SU-DHL-6 (cell line): ENCODE results near the gene IP6K2.

Experiments
- H2AFZ ChIP-seq: fragments of 200-600 bp; sonication (generic); 2 replicates; pipeline ENCODE4 v1.6.1; 2014; ENCODE audit warnings: low read depth, mild to moderate bottlenecking, moderate library complexity, mixed read lengths, antibody characterized with exemption, low read length; ENCODE audit not compliant: severe bottlenecking
- H3F3A ChIP-seq: fragments of 200-600 bp; shearing (Covaris generic); 2 replicates; pipeline ENCODE4 v1.6.0; 2016; ENCODE audit warnings: antibody characterized with exemption, mild to moderate bottlenecking; ENCODE audit not compliant: insufficient read depth
- H3K27ac ChIP-seq: fragments of 200-600 bp; sonication (generic); 2 replicates; pipeline ENCODE4 v1.5.1; 2016; ENCODE audit warnings: low read depth, mild to moderate bottlenecking, low read length, moderate library complexity, mixed read lengths
- H3K27me3 ChIP-seq: fragments of 200-600 bp; sonication (generic), shearing (Covaris generic); 2 replicates; pipeline ENCODE4 v1.6.0; 2014; ENCODE audit warnings: mild to moderate bottlenecking, low read length
- H3K36me3 ChIP-seq: fragments of 200-600 bp; sonication (generic); 2 replicates; pipeline ENCODE4 v1.6.1; 2014; ENCODE audit warnings: mild to moderate bottlenecking, low read length, mixed read lengths
- H3K4me2 ChIP-seq: fragments of 300-600, 200-600 bp; shearing (Covaris generic), sonication (generic); 2 replicates; pipeline ENCODE4 v1.6.0; 2014; ENCODE audit warnings: low read length, low read depth, mild to moderate bottlenecking; ENCODE audit not compliant: poor library complexity, severe bottlenecking
- H3K4me3 ChIP-seq: fragments of 200-600 bp; sonication (generic); 2 replicates; pipeline ENCODE4 v1.5.1; 2014; ENCODE audit warnings: antibody characterized with exemption, low read length, mild to moderate bottlenecking, mixed read lengths; ENCODE audit not compliant: insufficient read depth, poor library complexity, severe bottlenecking
- H3K79me2 ChIP-seq: fragments of 200-600 bp; sonication (generic); 2 replicates; pipeline ENCODE4 v1.6.1; 2014; ENCODE audit warnings: mild to moderate bottlenecking, low read length, moderate library complexity; ENCODE audit not compliant: insufficient read depth
- H3K9ac ChIP-seq: fragments of 200-600 bp; sonication (generic); 2 replicates; pipeline ENCODE4 v1.7.0; 2014; ENCODE audit warnings: mild to moderate bottlenecking, low read length
- H3K9me2 ChIP-seq: fragments of 200-600 bp; sonication (generic); replicated peaks from 2 replicates; pipeline ENCODE4 v1.6.1; 2014; ENCODE audit warnings: low read length; ENCODE audit not compliant: insufficient read depth
- H3K9me3 ChIP-seq: fragments of 200-600 bp; sonication (generic); 2 replicates; pipeline ENCODE4 v1.6.1; 2014; ENCODE audit warnings: low read length, mixed read lengths; ENCODE audit not compliant: insufficient read depth
- H4K20me1 ChIP-seq: fragments of 200-600 bp; sonication (generic); 2 replicates; pipeline ENCODE4 v1.6.1; 2014; ENCODE audit warnings: low read depth, mild to moderate bottlenecking, antibody characterized with exemption, low read length, moderate library complexity, mixed read lengths
- CTCF ChIP-seq: fragments of 200-600 bp; sonication (generic); IDR thresholded peaks from one replicate; pipeline ENCODE4 v1.5.1; 2017; ENCODE audit warnings: antibody characterized with exemption, mild to moderate bottlenecking, low read length, moderate library complexity; ENCODE audit not compliant: insufficient read depth, poor library complexity, severe bottlenecking
- EZH2phosphoT487 ChIP-seq: fragments of 200-600 bp; sonication (generic), shearing (Covaris generic); conservative IDR thresholded peaks from 2 replicates; pipeline ENCODE4 v1.6.1; 2018; ENCODE audit warnings: mild to moderate bottlenecking, antibody characterized with exemption, low read length, moderate library complexity, mixed read lengths

IP6K2 gene

DNA sequence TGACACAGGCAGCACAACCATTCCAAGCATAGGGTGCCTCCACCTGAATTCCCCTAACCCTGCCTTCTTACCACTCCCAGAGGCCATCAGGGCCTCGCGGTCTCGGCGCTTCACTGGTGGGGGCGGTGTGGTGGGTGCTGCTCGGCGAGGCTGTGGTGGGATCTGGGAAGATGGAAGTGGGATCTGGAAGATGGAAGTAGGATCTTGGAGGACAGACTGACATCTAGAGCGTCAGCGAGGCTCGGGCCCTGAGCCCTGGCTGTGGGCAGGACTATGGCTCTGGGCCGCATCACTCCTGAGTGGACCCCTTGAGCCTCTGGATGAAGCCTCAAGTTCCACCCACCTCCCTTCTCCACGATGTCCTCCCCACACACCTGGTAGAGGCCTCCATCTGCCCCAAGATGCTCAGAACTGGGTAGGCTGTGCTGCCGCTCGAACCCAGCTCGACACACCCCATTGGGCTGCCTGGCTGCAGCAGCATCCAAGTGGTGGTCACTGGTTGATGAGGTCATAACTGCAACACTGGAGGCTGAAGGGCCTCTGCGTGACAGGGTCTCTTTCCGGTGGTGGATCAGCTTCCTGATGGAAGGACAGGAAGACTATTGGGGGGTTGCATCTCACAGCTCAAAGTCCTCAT is 34.9 kb downstream of the IP6K2 start:
- peaks cover 26% of the 10 kb centered on the region for H3K79me2 ChIP-seq
- no peaks in the 10 kb centered on the region for H3K27me3 ChIP-seq
- H3F3A ChIP-seq: peaks cover 12% of the 10 kb centered on the region
- H3K9me2 ChIP-seq: no peaks in the 10 kb centered on the region
- TF ChIP-seq EZH2phosphoT487 (no peak), CTCF (no peak)
- H3K9ac ChIP-seq: no peak overlapping the region
- H2AFZ ChIP-seq: no peak overlapping the region
- no peaks in the 10 kb centered on the region for H4K20me1 ChIP-seq
- no peaks in the 10 kb centered on the region for H3K36me3 ChIP-seq
- no peak overlapping the region for H3K4me3 ChIP-seq
- H3K4me2 ChIP-seq: no peak overlapping the region
- H3K9me3 ChIP-seq: no peaks in the 10 kb centered on the region
- no peak overlapping the region for H3K27ac ChIP-seq

- Histone ChIP-seq H3F3A (peaks cover 6% of the 10 kb centered on the region), H3K36me3 (no peaks in the 10 kb centered on the region)
Measured at GRCh38 chr3:48681541-48681880, 35.5 kb downstream of the IP6K2 start.

GRCh38 chr3:48680811-48681540 is 36.0 kb downstream of the IP6K2 start:
- H3K4me2 ChIP-seq: no peak overlapping the region
- H3K36me3 ChIP-seq: no peaks in the 10 kb centered on the region

More at GRCh38 chr3:48681541-48681880, 35.5 kb downstream of the IP6K2 start:
- no peak overlapping the region for H3K4me3 ChIP-seq
- TF ChIP-seq EZH2phosphoT487 (no peak), CTCF (no peak)
- H4K20me1 ChIP-seq: no peaks in the 10 kb centered on the region
- no peak overlapping the region for H2AFZ ChIP-seq
- H3K27me3 ChIP-seq: no peaks in the 10 kb centered on the region
- no peak overlapping the region for H3K4me2 ChIP-seq
- no peaks in the 10 kb centered on the region for H3K9me3 ChIP-seq
- H3K9me2 ChIP-seq: no peaks in the 10 kb centered on the region
- no peak overlapping the region for H3K27ac ChIP-seq
- H3K79me2 ChIP-seq: peaks cover 26% of the 10 kb centered on the region
- no peak overlapping the region for H3K9ac ChIP-seq

More at GRCh38 chr3:48680811-48681540, 36.0 kb downstream of the IP6K2 start:
- Histone ChIP-seq H3K9me2 (no peaks in the 10 kb centered on the region), H2AFZ (no peak overlapping the region), H3K4me3 (no peak overlapping the region), H3F3A (peaks cover 4% of the 10 kb centered on the region; the same call in 1 of the 2 replicates), H4K20me1 (no peaks in the 10 kb centered on the region), H3K27ac (no peak overlapping the region), H3K79me2 (peaks cover 26% of the 10 kb centered on the region), H3K9me3 (no peaks in the 10 kb centered on the region), H3K9ac (no peak overlapping the region), H3K27me3 (no peaks in the 10 kb centered on the region)
- TF ChIP-seq CTCF (no peak), EZH2phosphoT487 (no peak)
